OCI-LY1 (cell line): ENCODE measurements around the gene NPM1.

Source experiments
- CTCF ChIP-seq: fragments of 200-600 bp; sonication (generic), shearing (Covaris generic); IDR thresholded peaks from 2 replicates; pipeline ENCODE4 v1.5.1; 2017; ENCODE audit warnings: mild to moderate bottlenecking, antibody characterized with exemption, low read length, moderate library complexity, mixed read lengths
- EZH2 ChIP-seq: fragments of 200-600 bp; sonication (generic), shearing (Covaris generic); IDR thresholded peaks from 2 replicates; pipeline ENCODE4 v1.8.0; 2017; ENCODE audit warnings: borderline replicate concordance, mixed run types, mild to moderate bottlenecking, antibody characterized with exemption, low read length, moderate library complexity, mixed read lengths

GRCh38 chr5:171453056-171453725, 65.5 kb downstream of the NPM1 start:
- no peak for TF ChIP-seq CTCF
- TF ChIP-seq EZH2, result no peak
